ENCODE results near the gene SETBP1. TPM values are rescaled to one million over a fixed set of nuclear protein-coding genes. Genes with fewer than 3 reads are reported as not detected.

SETBP1 gene
- total RNA-seq, 1 donor, result 2.6 TPM

GRCh38 chr18:44957025-44957424 is 276.3 kb downstream of the SETBP1 start:
- no peak for TF ChIP-seq CTCF (IDR thresholded peaks at IDR 0.05; ENCODE audit: insufficient read depth, low read depth, low read length)
- H3K4me3 ChIP-seq (ENCODE audit: low read depth, low read length), result no peak overlapping the region
- no peak for DNase-seq (ENCODE audit: low read depth)

- no peak for TF ChIP-seq CTCF (IDR thresholded peaks at IDR 0.05; ENCODE audit: insufficient read depth, low read depth, low read length)
- no peak for DNase-seq (ENCODE audit: low read depth)
- H3K4me3 ChIP-seq (ENCODE audit: low read depth, low read length), result no peak overlapping the region
Measured at GRCh38 chr18:44957461-44957860, 276.8 kb downstream of the SETBP1 start.

GRCh38 chr18:44958040-44958439 is 277.4 kb downstream of the SETBP1 start:
- TF ChIP-seq CTCF (IDR thresholded peaks at IDR 0.05; ENCODE audit: insufficient read depth, low read depth, low read length), result no peak
- no peak for DNase-seq (ENCODE audit: low read depth)
- H3K4me3 ChIP-seq (ENCODE audit: low read depth, low read length), result no peak overlapping the region

- no peak for DNase-seq (ENCODE audit: low read depth)
- H3K4me3 ChIP-seq (ENCODE audit: low read depth, low read length), result no peak overlapping the region
- no peak for TF ChIP-seq CTCF (IDR thresholded peaks at IDR 0.05; ENCODE audit: insufficient read depth, low read depth, low read length)
Measured at GRCh38 chr18:44958455-44958854, 277.8 kb downstream of the SETBP1 start.

GRCh38 chr18:44959013-44959412 is 278.3 kb downstream of the SETBP1 start:
- DNase-seq (ENCODE audit: low read depth), result no peak
- no peak for TF ChIP-seq CTCF (IDR thresholded peaks at IDR 0.05; ENCODE audit: insufficient read depth, low read depth, low read length)
- no peak overlapping the region for H3K4me3 ChIP-seq (ENCODE audit: low read depth, low read length)

- DNase-seq (ENCODE audit: low read depth), result no peak
- H3K4me3 ChIP-seq (ENCODE audit: low read depth, low read length), result no peak overlapping the region
- no peak for TF ChIP-seq CTCF (IDR thresholded peaks at IDR 0.05; ENCODE audit: insufficient read depth, low read depth, low read length)
Measured at GRCh38 chr18:44960580-44960979, 279.9 kb downstream of the SETBP1 start.

- no peak overlapping the region for H3K4me3 ChIP-seq (ENCODE audit: low read depth, low read length)
- TF ChIP-seq CTCF (IDR thresholded peaks at IDR 0.05; ENCODE audit: insufficient read depth, low read depth, low read length), result no peak
- DNase-seq (ENCODE audit: low read depth), result no peak
Measured at GRCh38 chr18:44961288-44961995, 280.8 kb downstream of the SETBP1 start.
